HG02642 (cell line): ENCODE results near the gene CCDC60.

Source experiments
- ATAC-seq: cut with Tn5 transposase; IDR thresholded peaks from one replicate; pipeline ENCODE4 v1.9.1; 2021; ENCODE audit warnings: mild to moderate bottlenecking; ENCODE audit not compliant: unreplicated experiment, poor library complexity

The CCDC60 gene

GRCh38 chr12:119432949-119433348 is 98.4 kb downstream of the CCDC60 start:
- ATAC-seq = no peak

- no peak for ATAC-seq
These were observed 106.4 kb downstream of the CCDC60 start for GRCh38 chr12:119440803-119441360.

GRCh38 chr12:119444462-119445044 is 110.0 kb downstream of the CCDC60 start:
- ATAC-seq = no peak

- ATAC-seq = no peak
These were observed 111.9 kb downstream of the CCDC60 start for GRCh38 chr12:119446459-119446858.

GRCh38 chr12:119447126-119447525 is 112.6 kb downstream of the CCDC60 start:
- no peak for ATAC-seq

- ATAC-seq = no peak
These were observed 113.1 kb downstream of the CCDC60 start for GRCh38 chr12:119447618-119448017.

- no peak for ATAC-seq
These were observed 114.1 kb downstream of the CCDC60 start for GRCh38 chr12:119448611-119449131.

- no peak for ATAC-seq
These were observed 116.2 kb downstream of the CCDC60 start for GRCh38 chr12:119450771-119451170.

- ATAC-seq = no peak
These were observed 122.3 kb downstream of the CCDC60 start for GRCh38 chr12:119456824-119457223.

- no peak for ATAC-seq
These were observed 122.7 kb downstream of the CCDC60 start for GRCh38 chr12:119457271-119457670.

- no peak for ATAC-seq
These were observed 125.0 kb downstream of the CCDC60 start for GRCh38 chr12:119459481-119459880.

GRCh38 chr12:119460876-119461275 is 126.3 kb downstream of the CCDC60 start:
- no peak for ATAC-seq

- ATAC-seq = no peak
These were observed 127.2 kb downstream of the CCDC60 start for GRCh38 chr12:119461636-119462214.

- ATAC-seq = no peak
These were observed 128.8 kb downstream of the CCDC60 start for GRCh38 chr12:119463211-119463926.

GRCh38 chr12:119468296-119468695 is 133.8 kb downstream of the CCDC60 start:
- no peak for ATAC-seq

GRCh38 chr12:119475650-119476049 is 141.1 kb downstream of the CCDC60 start:
- ATAC-seq = no peak

- ATAC-seq = no peak
These were observed 142.4 kb downstream of the CCDC60 start for GRCh38 chr12:119476951-119477350.

- no peak for ATAC-seq
These were observed 144.6 kb downstream of the CCDC60 start for GRCh38 chr12:119479121-119479561.

GRCh38 chr12:119480551-119480950 is 146.0 kb downstream of the CCDC60 start:
- ATAC-seq = no peak

GRCh38 chr12:119486599-119487154 is 152.1 kb downstream of the CCDC60 start:
- no peak for ATAC-seq

- ATAC-seq = no peak
These were observed 157.3 kb downstream of the CCDC60 start for GRCh38 chr12:119491814-119492213.
